NCI-H526 (cell line): ENCODE data around the gene H2AZ2.
"Not testable (repeated sequence)": the region's sequence is repeated elsewhere in the genome, so short reads cannot be mapped to it uniquely, and the experiment has no call there.

Experiments
- DNase-seq, 2 experiments: peaks; one replicate each; lab custom pipeline; 2025; lab: John Stamatoyannopoulos, UW

Gene H2AZ2

GRCh38 chr7:44870780-44871179 is 22.9 kb upstream of the H2AZ2 start:
- not testable (repeated sequence) for DNase-seq

DNA sequence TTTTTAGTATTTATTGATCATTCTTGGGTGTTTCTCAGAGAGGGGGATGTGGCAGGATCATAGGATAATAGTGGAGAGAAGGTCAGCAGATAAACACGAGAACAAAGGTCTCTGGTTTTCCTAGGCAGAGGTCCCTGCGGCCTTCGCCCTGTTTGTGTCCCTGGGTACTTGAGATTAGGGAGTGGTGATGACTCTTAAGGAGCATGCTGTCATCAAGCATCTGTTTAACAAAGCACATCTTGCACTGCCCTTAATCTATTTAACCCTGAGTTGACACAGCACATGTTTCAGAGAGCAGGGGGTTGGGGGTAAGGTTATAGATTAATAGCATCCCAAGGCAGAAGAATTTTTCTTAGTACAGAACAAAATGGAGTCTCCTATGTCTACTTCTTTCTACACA is 22.4 kb upstream of the H2AZ2 start:
- DNase-seq: not testable (repeated sequence)

- no peak for DNase-seq
Observed at GRCh38 chr7:44867073-44867995, 19.4 kb upstream of the H2AZ2 start.

GRCh38 chr7:44861949-44862348 is 14.1 kb upstream of the H2AZ2 start:
- not testable (repeated sequence) for DNase-seq

- no peak for DNase-seq
Observed at GRCh38 chr7:44858161-44858560, 10.3 kb upstream of the H2AZ2 start.

DNA sequence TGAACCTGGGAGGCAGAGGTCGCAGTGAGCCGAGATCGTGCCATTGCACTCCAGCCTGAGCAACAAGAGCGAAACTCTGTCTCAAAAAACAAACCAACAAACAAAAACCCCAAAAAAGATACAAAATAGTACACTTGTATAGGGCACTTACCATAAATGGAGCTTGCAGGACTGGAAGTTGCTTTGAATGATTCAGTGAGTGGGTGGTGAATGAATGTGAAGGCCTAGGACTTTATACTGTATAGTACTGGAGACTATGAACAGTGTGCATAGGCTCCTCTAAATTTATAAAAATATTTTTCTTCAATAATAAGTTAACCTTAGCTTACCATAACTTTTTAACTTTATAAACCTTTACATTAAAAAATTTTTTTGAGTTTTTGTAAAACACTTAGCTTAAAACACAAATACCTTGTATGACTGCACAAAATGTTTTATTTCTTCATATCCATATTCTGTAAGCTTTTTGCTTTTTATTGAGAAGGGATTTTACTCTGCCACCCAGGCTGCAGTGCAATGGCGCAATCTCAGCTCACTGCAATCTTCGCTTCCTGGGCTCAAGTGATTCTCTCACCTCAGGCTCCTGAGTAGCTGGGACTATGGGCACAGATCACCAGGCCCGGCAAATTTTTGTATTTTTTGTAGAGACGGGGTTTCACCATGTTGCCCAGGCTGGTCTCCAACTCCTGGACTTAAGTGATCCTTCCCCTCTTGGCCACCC is 6.9 kb upstream of the H2AZ2 start:
- no peak for DNase-seq

GRCh38 chr7:44853391-44853790 is 5.5 kb upstream of the H2AZ2 start:
- DNase-seq: no peak

DNA sequence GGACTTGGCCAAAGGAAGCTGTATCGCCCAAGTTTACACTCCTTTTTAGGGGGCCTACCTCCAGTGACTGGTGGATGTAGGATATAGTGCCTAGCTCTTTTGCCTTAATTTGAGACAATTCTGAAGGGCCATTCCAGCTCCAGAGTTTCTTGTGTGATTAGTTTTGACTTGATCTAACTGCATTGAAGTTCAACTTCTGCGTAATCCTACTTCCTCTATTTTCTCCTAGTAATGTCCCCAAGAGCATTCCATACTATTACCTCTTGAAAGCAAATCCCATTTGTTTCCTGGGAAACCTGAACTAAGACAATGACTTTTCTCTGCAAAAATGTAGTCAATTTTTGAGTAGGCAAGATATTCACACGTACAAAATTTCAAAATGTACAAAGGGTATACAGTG is 4.7 kb upstream of the H2AZ2 start:
- no peak for DNase-seq

DNA sequence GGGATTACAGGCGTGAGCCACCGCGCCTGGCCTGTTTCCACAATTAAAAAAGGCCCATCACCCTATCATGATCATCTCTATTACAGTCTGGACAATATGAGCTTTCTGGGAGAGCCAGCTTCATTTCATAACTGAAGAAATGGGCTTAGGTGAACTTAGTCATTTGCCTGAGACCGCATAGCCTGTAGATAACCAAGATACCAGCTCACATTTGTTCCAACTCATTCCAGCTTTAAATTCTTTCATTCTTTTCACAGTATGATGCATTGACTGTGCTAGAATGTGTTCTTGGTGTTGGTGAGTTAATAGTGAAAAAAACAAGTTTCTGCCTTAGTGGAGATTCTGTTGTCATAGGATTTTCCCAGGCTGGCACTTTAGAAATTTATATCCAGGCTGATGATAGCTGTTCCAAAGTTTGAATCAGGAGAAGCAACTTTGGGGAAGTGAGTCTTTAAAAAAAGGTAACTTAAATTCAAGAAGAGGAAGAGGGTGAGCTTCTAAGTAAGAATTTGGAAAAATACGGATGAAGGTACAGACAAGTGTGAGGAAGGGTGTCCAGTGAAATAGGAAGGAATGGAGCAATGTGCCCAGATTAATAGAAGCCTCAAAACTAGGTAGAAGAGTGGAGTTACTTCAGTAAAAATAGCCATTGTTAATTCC is 2.1 kb upstream of the H2AZ2 start:
- DNase-seq: no peak

GRCh38 chr7:44849259-44849884 is 1.5 kb upstream of the H2AZ2 start:
- no peak for DNase-seq

- peak; percentile 72 to 94 for DNase-seq
Observed at GRCh38 chr7:44847509-44847919, 373 bp downstream of the H2AZ2 start.

DNA sequence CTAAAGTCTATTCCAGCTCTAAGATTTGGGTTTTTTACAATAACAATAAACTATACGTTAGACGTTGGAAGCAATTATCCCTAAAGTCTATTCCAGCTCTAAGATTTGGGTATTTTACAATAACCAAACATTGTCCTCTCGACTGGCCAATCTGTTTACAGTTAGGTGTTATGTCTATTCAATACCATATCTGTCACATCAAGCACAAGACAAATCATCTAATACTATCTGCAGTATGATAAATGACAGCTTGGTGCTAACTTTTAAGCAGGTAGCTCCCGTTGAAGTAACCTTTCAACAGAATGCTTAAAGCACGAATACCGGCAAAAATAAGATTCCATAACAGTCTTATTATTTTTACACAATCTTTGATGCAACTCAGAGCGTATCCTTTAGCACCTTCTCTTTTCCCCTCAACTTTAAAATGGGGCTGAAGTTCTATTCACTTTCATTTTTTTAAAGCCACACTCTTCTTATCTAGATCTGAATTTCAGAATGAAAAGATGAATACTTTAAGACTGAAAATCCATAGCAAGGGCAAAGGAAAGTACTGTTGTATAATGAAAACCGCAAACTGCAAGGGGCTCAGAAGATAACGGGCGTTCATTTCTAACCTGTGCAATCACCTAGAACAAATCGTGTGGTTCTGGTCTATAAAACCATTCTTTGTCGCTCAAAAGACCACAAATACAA is 925 bp downstream of the H2AZ2 start:
- DNase-seq: peak in 1 of 2 experiments; percentile 16

- not testable (repeated sequence) for DNase-seq
Observed at GRCh38 chr7:44846390-44846789, 1.5 kb downstream of the H2AZ2 start.

- DNase-seq: no peak
Observed at GRCh38 chr7:44845451-44845850, 2.4 kb downstream of the H2AZ2 start.

- not testable (repeated sequence) for DNase-seq
Observed at GRCh38 chr7:44843440-44843839, 4.4 kb downstream of the H2AZ2 start.

DNA sequence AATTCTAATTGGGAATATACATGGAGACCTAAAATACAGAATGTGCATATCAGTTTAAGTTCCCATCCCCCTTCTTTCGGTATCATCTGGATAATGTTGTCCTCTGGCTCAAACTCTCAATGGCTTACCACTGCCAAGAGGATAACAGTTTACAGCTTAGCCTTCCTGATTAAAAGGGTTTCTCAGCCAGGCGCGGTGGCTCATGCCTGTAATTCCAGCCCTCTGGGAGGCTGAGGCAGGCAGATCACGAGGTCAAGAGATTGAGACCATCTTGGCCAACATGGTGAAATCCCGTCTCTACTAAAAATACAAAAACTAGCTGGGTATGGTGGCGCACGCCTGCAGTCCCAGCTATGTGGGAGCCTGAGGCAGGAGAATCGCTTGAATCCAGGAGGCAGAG is 5.2 kb downstream of the H2AZ2 start:
- not testable (repeated sequence) for DNase-seq

GRCh38 chr7:44838751-44839150 is 9.1 kb downstream of the H2AZ2 start:
- no peak for DNase-seq

DNA sequence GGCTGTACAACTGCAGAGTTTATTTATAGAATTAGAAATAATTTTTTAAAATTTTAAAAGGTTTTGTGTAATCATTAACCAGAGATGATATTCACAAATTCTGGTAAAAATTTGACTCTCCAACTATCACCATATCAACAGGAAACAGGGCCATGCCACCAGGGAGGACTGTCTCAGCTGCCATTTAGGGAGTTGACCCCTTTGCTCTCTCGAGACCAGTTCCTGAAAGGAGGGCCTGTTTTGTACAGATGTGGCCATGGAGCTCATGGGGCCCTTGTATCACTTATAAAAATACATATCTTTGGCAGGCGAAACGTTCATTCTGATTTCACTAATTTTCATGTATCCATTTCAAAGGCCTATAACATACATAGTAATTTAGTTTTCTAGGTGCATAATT is 20.3 kb downstream of the H2AZ2 start:
- no peak for DNase-seq

DNA sequence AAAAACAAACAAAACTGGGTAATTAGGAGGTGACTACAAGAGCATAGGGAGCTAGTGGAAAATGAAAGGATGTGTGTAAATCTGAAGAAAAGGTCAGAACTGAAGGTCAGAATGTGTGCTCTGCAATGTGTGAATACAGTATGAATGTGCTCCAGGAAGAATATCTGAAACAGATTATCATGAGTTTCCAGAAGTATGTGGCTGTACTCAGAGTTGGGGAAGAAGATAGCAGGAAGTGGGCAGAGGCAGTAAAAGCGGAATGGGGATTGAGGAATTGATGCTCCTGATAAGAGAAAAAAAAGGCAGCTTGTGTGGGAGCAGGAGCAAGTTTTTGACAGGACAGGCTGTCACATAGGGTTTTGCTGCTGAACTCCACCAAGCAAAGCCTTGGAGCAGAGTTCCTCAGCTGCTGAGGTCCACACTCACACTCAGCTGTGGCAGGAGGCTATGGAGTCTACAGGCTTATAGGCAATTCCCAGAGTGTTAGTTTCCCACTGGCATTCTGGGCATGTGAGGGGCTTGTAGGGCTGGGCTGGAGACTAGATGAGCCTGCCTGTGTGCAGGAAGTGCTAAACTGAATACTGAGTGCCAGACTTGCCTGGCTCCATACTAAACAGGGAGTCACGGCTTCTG is 22.9 kb downstream of the H2AZ2 start:
- no peak for DNase-seq

DNA sequence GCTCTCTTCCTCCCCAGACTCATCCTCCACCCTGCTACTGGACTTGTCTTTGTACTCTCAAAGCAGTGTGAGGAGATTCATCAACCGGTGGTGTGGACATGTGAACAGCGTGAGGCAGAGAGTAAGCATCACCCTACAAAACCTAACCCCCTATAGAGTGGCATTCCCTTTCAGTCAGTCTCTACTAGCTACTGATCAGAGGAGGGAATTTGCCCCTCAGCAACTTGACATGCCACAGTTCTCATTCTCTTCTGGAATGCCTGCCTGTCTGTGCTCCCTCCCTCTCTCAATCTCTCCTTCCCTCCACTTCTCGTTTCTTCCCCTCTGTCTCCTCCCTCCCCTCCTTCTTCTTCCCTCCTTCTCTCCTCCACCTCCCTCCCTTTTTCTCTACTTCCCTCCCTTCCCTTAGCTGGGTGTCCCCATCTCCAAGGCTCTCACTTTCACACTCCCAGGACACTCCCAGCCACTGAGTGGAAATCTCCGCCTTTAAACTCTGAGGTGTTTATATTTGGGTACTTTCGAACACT is 24.6 kb downstream of the H2AZ2 start:
- DNase-seq: no peak

DNA sequence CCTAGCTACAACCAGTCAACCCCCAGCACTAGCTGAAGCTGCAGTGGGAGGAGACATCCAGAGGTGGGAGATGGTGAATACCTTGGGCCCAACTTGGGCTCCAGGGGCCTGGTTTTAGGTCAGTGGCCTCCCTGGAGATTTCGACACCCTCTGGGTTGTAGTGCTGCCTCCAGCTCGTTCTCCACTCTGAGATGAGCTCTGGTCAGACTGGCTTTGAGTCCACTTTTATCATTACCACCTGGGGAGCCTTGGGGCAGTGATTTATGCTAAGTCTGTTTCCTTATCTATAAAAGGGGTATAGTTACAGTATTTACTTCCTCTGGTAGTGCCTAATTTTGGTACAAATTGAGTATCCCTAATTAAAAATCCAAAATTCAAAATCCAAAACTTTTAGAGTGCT is 28.6 kb downstream of the H2AZ2 start:
- no peak for DNase-seq
